Uterus (tissue), 4 donors: ENCODE measurements around the gene TSGA10IP. TPM values are rescaled to one million over a fixed set of nuclear protein-coding genes. Genes with fewer than 3 reads are reported as not detected.

Source experiments
- DNase-seq, 2 donors: peaks; one replicate each; pipeline ENCODE4 v3.0.0-alpha.2; 2019 to 2020
- H3K27ac ChIP-seq, 2 donors: fragments of 200-600 bp; sonication (generic); 1 replicate in 1 of 2; 2 replicates in 1 of 2; pipeline ENCODE4 v1.5.1; 2016 to 2018
- H3K27me3 ChIP-seq, 2 donors: fragments of 200-600 bp; sonication (generic); one replicate each; pipeline ENCODE4 v1.5.1; 2018 to 2019; ENCODE audit warnings: control low read depth in 1 of 2
- H3K36me3 ChIP-seq, 2 donors: fragments of 200-600 bp; sonication (generic); one replicate each; pipeline ENCODE4 v1.5.1; 2019; ENCODE audit warnings: control low read depth in 1 of 2
- H3K4me1 ChIP-seq, 2 donors: fragments of 200-600 bp; sonication (generic); one replicate each; pipeline ENCODE4 v1.5.1; 2018 to 2019; ENCODE audit warnings: control low read depth in 1 of 2
- H3K4me3 ChIP-seq, 2 donors: fragments of 200-600 bp; sonication (generic); 1 replicate in 1 of 2; 2 replicates in 1 of 2; pipeline ENCODE4 v1.5.1; 2018 to 2019; ENCODE audit warnings: mild to moderate bottlenecking in 1 of 2
- H3K9me3 ChIP-seq, 2 donors: fragments of 200-600 bp; sonication (generic); one replicate each; pipeline ENCODE4 v1.5.1; 2019; ENCODE audit warnings: control low read depth in 1 of 2
- POLR2A ChIP-seq, 2 donors: fragments of 450-650 bp; IDR thresholded peaks; one replicate each; pipeline ENCODE4 v1.6.1; 2016; ENCODE audit warnings: antibody characterized with exemption in 2 of 2, mild to moderate bottlenecking in 1 of 2, moderate library complexity in 1 of 2
- intact Hi-C: fragments of 100-400 bp; cut with DNase I; formaldehyde crosslinking; loops from one replicate; pipeline ENCODE4 v1.15.1; 2023; ENCODE audit warnings: low total_unique reads
- total RNA-seq, 4 donors: library from RNA; depleted of rRNA in 3 of 4; stranded (reverse); fragments of >200 nt in 3 of 4; gene quantifications; one replicate each; pipeline versions ENCODE4 v1.1.0 to v1.2.4, GENCODE V29; 2014 to 2023
- TF ChIP-seq, protein P1 (sequence below), 4 experiments: fragments of 200-600 bp in 2 of 4; fragments of 450-650 bp in 2 of 4; sonication (generic) in 2 of 4; IDR thresholded peaks; one replicate each; pipeline ENCODE4 v1.5.1; 2016 to 2019; ENCODE audit warnings: antibody characterized with exemption in 4 of 4, mild to moderate bottlenecking in 2 of 4, moderate library complexity in 1 of 4
- donor health status: DM: yes; HTN: yes; CAD: no.

Gene TSGA10IP
- total RNA-seq, 4 donors from 2014 or later = not detected

DNA sequence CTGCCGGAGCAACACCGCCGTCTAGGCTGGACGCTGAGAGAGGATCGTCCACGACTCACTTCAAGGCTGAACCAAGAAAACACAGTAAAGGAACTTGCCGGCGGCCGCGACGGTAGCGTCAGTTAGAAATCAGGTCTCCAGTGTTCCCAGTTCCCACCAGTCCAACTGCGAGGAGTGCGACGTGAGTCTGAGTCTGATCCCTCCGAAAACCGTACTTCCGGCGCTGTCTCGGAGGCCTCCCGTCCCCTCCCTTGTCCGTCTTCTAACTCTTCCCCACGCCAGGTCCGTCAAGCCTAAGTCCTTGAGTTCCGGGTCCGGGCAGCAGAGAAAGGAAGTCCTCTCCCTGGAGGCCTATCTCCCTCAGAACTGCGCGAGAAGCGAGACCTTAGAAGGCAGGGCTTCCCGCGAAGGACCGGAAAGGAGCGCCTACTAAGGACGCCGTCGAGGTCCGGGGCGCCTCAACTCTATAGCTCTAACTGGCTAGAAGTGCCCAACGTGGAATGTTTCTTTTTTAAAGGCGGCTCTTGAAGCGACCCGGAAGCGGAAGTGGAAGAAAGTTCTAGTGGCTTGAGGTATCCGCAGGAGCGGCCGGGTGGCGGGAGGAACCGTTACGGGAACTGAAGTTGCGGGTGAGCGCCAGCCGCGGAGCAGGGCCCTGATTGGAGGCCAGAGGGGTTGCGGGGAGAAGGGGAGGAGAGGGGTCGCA, 56.8 kb downstream of the TSGA10IP start, which contains the start of the genes BANF1 and EIF1AD:
TSS of gene BANF1 (plus strand) at position 562 of the 706 bp plus-strand sequence. CDS start 748 bp downstream, outside the sequence.
TSS of gene EIF1AD (minus strand) at position 216 of the 706 bp plus-strand sequence. CDS start 1,768 bp downstream, outside the sequence.
- Histone ChIP-seq H3K36me3 (no peaks in the 10 kb centered on the region), H3K4me1 (peaks cover 6 to 12% of the 10 kb centered on the region in 2 donors), H3K4me3 (peak within 1 kb of the TSS; percentile 81 to 90), H3K27ac (peak within 1 kb of the TSS; percentile 89 to 95), H3K27me3 (no peaks in the 10 kb centered on the region), H3K9me3 (no peaks in the 10 kb centered on the region)
- DNase-seq = peak; percentile 93
- TF ChIP-seq POLR2A (IDR thresholded peaks at IDR 0.05) = peak in 1 of 2 donors; percentile 61
- TF ChIP-seq, protein P1, sequence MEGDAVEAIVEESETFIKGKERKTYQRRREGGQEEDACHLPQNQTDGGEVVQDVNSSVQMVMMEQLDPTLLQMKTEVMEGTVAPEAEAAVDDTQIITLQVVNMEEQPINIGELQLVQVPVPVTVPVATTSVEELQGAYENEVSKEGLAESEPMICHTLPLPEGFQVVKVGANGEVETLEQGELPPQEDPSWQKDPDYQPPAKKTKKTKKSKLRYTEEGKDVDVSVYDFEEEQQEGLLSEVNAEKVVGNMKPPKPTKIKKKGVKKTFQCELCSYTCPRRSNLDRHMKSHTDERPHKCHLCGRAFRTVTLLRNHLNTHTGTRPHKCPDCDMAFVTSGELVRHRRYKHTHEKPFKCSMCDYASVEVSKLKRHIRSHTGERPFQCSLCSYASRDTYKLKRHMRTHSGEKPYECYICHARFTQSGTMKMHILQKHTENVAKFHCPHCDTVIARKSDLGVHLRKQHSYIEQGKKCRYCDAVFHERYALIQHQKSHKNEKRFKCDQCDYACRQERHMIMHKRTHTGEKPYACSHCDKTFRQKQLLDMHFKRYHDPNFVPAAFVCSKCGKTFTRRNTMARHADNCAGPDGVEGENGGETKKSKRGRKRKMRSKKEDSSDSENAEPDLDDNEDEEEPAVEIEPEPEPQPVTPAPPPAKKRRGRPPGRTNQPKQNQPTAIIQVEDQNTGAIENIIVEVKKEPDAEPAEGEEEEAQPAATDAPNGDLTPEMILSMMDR (IDR thresholded peaks at IDR 0.05) = peak in 2 of 4 experiments; percentile 28
- intact Hi-C loops = no loop called here

GRCh38 chr11:66002648-66003225, 57.5 kb downstream of the TSGA10IP start:
- H3K27me3 ChIP-seq = no peaks in the 10 kb centered on the region
- no peaks in the 10 kb centered on the region for H3K9me3 ChIP-seq
- peaks cover 6 to 12% of the 10 kb centered on the region in 2 donors for H3K4me1 ChIP-seq
- intact Hi-C loops = no loop called here
- peak overlapping the region; percentile 81 to 90 for H3K4me3 ChIP-seq
- no peaks in the 10 kb centered on the region for H3K36me3 ChIP-seq
- TF ChIP-seq, protein P1 (IDR thresholded peaks at IDR 0.05) = peak in 1 of 4 experiments; percentile 17
- TF ChIP-seq POLR2A (IDR thresholded peaks at IDR 0.05) = no peak
- peak; percentile 57 to 63 for DNase-seq
- H3K27ac ChIP-seq = peak overlapping the region; percentile 89 to 95

DNA sequence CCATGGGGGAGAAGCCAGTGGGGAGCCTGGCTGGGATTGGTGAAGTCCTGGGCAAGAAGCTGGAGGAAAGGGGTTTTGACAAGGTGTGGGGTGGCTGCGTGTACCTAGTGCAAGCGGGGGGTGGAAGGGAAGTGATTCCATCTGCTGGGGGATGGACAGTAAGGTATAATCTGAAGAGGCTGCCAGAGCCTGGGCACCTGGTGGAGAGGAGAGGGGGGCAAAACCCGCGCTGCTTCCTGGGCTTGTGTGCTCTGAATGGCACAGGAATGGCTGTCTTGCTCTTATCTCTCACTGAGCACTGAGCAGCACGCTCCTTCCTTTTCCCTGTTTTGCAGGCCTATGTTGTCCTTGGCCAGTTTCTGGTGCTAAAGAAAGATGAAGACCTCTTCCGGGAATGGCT, 58.0 kb downstream of the TSGA10IP start:
- intact Hi-C loops = no loop called here
- Histone ChIP-seq H3K4me3 (peak overlapping the region; percentile 81 to 90), H3K4me1 (peaks cover 6 to 12% of the 10 kb centered on the region in 2 donors), H3K27me3 (no peaks in the 10 kb centered on the region), H3K9me3 (no peaks in the 10 kb centered on the region), H3K36me3 (no peaks in the 10 kb centered on the region), H3K27ac (peak overlapping the region; percentile 89 to 95)
- TF ChIP-seq, protein P1 (IDR thresholded peaks at IDR 0.05) = no peak
- TF ChIP-seq POLR2A (IDR thresholded peaks at IDR 0.05) = no peak
- no peak for DNase-seq

DNA sequence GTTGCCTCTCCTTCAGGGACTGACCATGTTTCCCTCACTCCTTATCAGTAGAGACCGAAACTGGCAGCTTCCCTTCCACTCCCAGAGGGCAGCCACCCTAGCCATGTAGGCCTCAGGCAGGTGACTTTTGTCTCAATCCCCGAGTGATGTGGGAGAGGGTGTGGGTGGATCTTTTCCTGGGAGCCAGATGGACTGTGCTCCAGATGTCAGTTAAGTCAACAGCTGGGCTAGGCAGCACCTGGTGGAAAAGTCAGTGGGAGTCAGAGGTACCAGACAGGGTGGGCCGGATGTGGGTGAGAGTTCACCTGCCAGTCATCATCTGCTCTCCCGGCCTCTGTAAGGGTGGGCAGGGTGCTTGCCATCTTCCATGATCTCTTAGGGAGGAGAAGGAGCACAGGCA, 58.9 kb downstream of the TSGA10IP start:
- TF ChIP-seq, protein P1 (IDR thresholded peaks at IDR 0.05) = no peak
- no peak for TF ChIP-seq POLR2A (IDR thresholded peaks at IDR 0.05)

More for the DNA sequence above, 58.9 kb downstream of the TSGA10IP start:
- Histone ChIP-seq H3K9me3 (no peaks in the 10 kb centered on the region), H3K4me1 (peaks cover 6 to 11% of the 10 kb centered on the region in 2 donors), H3K27me3 (no peaks in the 10 kb centered on the region), H3K4me3 (no peak overlapping the region), H3K27ac (no peak overlapping the region), H3K36me3 (no peaks in the 10 kb centered on the region)
- no peak for DNase-seq
- intact Hi-C loops = no loop called here
